GM19023 (cell line): ENCODE data around the gene STT3A.
A peak's percentile ranks its signal among the peaks of the same experiment; 100 is the strongest.

ENCODE experiments used
- ATAC-seq: cut with Tn5 transposase; IDR thresholded peaks from one replicate; pipeline ENCODE4 v1.9.1; 2021; ENCODE audit warnings: mild to moderate bottlenecking, moderate library complexity; ENCODE audit not compliant: unreplicated experiment

The STT3A gene

DNA sequence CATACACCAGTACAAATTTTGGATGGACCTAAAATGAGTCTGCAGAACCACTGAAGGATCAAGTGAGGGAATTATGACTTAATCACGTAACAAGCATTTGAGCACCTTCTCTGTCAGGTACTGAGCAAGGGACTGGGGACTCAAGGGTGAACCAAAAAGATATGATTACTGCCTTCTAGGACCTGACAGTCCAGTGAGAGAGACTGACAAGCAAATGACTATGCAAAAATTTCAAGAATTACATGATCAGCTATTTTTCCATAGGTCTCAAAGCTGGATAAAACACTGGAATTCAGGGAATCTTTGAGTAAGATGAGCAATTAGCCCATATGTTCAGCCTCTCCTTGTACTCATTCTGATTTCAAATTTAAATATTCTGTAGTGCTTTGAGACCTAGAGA is 5.2 kb upstream of the STT3A start:
- no peak for ATAC-seq

DNA sequence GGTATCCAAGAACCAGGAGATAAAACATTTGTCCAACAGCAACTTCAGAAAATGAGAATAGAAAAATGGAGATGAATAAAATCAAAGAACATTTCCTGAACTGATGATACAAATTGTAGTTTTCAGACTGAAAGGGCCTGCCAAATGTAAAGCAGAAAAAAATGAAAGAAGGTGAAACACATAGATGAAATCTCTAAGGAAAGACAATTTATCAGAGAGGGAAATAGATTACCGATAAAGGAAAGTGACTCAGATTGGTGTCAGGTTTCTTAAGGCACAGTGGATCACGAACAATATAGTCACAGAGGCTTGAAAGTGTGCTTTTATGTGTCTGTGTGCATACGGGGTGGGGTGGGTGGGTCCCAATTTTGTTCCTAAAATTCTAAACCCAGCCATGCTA is 4.1 kb upstream of the STT3A start:
- no peak for ATAC-seq

DNA sequence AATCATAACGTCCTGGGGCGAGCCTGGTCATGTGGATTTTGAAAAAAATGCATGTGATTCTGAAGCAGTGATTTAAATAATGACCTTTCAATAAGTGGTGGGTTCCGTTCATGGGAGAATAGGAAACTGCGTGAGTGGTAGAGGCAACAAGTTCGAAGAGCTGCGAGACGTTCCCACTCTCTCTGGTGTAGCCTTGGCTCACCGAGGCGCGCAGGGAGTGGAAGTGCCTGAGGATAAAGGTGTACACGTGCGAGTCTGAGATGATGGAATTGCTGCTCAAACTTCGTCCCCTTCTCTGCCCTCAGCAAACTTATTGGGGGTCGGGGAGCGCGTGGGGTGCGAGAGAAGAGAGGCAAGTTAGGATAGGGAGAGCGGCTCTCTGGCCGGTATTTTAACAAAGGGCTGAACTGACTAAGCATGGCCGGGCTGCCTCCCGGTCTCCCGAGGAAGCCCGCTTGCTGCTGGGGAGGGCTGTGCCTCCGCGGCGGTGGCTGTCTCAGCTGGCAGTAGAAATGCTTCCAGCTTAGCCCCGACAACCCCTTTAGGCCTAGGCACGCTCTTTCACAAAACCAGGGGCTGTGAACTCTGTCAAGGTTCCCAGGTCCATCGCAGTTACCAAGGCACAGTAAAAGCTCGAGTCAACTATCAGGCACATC is 875 bp upstream of the STT3A start:
- peak; percentile 16 for ATAC-seq

DNA sequence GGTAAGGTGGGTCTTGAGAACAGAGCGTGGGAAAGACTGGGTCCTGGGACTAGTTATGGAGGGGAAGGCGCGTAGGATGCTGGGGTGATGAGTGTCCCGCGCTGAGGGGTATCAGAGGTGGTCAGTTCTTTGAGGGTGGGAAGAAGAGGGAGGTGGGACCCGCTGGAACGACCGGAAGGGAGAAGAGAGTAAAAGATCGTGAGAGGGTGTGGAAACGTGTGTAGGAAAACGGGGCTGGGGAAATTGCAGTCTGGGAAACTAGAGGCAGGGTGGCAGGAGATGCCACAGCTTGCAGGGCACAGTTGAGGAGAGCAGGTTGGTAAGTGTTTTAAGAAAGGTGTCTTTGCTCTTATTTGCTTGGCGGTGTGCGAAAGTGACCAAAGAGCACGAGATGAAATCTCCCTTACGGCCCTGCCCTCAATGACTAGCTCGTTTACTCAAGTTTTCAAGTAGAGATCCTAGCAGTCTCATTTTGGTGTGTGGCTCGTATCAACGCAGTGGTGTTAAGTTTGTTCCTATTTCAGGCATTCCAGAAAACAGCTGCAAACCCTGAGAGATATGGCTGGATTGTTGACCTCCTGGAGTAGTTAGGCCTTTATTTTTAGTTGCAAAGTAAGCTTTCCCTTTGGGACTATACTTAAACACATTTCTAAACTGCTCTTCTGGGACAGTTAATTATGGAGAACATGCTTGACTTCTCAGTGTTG is 615 bp downstream of the STT3A start:
- peak; percentile 1 for ATAC-seq

DNA sequence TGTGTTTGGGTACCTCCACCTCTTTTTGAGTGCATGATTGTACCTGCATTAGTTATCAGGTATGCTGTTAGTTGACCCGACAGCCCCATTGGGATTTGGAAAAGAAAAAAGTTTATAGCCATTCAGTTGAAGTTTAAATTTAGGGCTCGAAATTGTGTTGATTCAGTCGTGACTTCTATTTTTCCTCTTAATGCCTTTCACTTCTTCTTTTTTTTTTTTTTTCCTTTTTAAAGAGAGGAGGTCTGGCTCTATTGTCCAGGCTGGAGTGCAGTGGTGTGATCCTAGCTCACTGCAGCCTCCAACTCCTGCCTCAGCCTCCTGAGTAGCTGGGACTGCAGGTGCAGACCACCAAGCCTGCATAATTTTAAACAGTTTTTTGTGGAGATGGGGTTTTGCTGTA is 2.3 kb downstream of the STT3A start:
- ATAC-seq, result no peak

DNA sequence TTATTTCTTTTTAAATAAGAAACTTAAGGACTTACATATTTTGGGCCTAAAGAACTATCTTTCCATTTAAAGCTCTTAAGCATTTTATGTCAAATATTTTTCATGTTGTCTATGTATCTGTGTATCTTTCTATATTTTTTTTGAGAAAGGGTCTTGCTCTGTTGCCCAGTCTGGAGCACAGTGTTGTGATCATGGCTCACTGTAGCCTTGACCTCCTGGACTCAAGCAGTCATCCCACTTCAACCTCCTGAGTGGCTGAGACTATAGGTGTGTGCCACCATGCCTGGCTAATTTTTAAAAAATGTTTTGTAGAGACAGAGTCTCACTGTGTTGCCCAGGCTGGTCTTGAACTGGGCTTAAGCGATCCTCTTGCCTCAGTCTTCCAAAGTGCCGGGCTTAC is 8.0 kb downstream of the STT3A start:
- no peak for ATAC-seq

DNA sequence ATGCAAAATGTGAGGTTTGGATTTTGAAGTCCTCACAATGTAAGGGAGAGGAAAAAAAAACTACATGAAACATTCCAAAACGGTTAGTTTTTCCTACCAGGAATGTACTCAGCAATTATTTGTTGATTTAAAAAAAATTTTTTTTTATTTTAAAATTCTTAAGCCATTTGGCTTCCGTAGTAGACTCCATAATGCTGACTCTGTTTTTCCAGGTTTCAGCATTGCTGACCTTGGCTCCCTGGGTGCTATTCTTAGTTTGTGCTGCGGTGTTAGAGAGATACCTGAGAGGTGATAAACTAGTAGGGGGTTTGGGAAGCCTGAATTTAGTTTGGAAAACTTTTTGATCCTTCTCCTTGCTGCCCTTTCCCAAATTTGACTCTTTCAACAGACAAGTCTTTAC is 10.6 kb downstream of the STT3A start:
- no peak for ATAC-seq

DNA sequence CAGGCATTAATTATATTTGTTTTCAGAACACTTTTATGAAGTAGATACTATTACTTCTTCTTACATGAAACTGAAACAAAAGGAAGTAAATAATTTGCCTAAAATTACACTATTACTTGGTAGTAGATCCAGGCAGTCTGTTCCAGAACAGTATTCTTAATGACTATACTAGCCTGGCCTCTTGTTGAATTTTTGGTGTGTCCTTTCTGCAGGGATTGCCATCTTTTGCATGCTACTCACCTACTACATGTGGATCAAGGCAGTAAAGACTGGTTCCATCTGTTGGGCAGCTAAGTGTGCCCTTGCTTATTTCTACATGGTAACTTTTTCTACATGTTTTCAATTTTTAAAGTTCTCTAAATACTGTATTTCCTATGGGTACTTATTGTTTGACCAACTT is 12.8 kb downstream of the STT3A start:
- no peak for ATAC-seq

DNA sequence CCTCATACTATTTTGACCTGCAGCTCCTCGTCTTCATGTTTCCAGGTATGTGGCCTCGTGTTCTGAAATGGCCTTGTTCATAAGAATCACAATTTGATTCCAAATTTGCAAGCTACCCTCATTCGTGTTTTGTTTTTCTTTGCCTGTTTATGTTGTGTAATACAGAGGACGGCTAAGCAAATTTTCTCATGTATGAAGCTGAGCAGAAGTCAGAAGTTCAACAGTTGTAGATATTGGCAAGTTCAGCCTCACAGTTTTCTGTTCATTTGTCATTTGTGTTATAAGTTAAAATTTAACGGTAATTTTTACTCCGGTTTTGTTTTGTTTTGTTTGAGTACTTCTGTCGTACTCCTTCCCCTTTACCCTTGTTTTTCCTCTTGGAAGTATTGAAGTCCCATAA is 16.9 kb downstream of the STT3A start:
- ATAC-seq, result no peak

DNA sequence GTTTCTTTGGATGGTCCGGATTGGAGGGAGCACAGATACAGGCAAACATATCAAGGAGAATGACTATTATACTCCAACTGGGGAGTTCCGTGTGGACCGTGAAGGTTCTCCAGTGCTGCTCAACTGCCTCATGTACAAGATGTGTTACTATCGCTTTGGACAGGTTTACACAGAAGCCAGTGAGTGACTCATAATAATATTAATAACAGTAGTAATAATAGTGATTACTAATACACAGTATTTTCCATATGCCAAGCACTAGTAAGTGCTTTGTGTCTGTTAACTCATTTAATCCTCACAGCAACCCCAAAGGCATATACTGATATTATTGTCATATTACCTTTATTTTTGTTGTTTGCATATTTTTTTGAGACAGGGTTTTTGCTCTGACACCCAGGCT is 25.7 kb downstream of the STT3A start:
- ATAC-seq, result no peak

DNA sequence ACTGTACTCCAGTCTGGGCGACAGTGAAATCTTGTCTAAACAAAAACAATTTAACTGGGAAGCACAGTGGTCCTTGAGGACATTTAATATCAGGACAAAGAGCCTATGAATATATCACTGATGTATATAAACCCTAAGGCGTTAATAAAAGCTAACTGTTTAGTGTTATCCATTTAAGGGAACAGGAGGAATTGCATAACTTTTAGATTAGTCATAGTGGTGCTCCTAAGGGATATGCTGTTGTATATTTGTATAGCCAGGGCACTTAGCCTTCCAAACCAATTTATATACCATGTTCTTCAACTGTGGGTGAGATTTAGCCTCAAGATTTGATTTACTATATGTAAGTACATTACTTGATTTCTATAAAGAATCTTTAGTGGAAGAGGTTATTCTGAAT is 29.3 kb downstream of the STT3A start:
- ATAC-seq, result no peak

DNA sequence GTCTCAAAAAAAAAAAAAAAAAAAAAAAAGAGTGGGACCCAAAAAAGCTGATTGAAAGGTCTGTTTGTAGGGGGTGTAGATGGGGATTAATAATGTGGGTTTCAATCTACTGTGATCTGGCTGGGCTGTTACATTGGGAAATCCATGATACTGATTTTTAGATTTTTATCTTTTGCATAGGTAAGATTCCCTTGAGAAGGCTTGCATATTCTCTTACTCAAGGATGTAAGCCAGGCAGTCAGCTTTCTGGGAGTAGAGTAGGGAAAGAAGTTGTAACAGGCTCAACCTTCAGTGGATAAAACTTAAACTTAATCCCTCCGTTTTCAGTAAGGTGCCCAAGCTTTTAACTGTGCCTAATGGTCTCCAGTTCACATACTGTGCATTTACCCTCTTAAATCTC is 30.4 kb downstream of the STT3A start:
- ATAC-seq, result no peak

DNA sequence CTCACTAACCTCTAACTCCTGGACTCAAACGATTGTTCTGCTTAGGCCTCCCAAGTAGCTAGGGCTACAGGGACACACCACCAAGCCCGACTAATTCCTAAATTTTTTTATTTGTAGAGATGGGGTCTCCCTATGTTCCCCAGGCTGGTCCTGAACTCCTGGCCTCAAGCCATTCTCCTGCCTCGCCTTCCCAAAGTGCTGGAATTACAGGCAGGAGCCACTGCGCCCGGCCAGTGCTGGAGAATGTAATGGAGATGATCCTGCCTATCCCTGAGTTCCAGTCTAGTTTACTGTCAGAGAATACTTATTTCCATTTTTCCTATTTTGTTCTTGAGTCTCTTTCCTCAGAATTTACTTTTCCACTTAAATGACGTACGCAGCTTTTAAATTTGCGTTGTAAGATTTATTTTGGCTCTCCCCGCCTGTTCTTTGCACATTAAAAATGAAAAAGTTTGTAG is 32.1 kb downstream of the STT3A start, which contains the start of gene CHEK1:
TSS of gene CHEK1 (plus strand) at position 408 of the 458 bp plus-strand sequence. CDS start 1,606 bp downstream, outside the sequence.
- ATAC-seq, result no peak

DNA sequence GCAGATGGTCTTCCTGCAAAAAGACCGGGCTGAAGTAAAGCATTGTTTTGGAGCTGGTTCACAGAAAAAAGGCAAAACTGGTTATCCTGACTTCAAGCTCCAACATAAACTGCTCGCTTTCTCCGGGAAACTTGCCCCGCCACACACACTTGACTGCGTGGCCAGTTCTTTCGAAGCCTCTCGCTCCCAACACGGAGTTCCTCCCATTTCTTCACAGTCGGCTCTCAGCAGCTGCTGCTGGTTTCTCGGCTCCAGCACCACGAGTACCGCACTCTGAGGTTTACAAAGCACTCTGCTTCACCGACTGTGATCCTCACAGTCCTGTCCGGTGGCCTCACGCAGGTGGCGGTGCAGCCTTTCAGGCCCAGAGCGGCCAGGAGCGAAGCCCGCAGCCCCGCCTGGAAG is 32.6 kb downstream of the STT3A start:
- ATAC-seq, result peak; percentile 32

DNA sequence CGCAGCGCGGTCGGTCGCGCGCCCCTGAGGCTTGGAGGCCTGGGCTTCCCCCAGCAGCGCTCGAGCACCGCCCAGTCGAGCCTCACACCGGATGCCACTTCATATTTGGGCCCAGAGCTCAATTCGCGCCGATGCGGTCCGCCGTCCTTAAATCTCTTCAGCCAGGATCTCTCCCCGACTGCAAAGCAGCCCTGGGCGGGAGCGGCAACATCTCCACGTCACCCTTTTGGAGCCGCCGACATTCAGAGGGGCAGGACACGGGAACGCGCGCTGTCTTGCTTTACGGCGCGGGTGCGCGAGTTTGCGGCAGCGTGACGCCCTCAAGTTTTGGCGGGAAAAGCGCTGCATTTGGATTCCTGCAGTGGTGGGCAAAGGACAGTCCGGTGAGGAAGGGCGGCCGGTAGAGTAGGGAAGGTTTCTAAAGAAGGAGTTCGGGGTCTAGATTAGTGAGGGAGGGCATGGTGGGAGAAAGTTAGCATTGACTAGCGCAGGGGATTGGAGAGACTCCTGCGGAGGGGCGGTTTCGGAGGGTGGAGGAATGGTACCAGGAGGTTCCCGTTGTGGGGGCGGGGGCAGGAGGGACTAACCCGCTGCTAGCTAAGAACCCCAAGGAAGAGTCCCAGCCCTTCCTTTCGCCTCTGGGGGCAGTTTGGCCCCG is 33.1 kb downstream of the STT3A start:
- ATAC-seq, result peak; percentile 93

DNA sequence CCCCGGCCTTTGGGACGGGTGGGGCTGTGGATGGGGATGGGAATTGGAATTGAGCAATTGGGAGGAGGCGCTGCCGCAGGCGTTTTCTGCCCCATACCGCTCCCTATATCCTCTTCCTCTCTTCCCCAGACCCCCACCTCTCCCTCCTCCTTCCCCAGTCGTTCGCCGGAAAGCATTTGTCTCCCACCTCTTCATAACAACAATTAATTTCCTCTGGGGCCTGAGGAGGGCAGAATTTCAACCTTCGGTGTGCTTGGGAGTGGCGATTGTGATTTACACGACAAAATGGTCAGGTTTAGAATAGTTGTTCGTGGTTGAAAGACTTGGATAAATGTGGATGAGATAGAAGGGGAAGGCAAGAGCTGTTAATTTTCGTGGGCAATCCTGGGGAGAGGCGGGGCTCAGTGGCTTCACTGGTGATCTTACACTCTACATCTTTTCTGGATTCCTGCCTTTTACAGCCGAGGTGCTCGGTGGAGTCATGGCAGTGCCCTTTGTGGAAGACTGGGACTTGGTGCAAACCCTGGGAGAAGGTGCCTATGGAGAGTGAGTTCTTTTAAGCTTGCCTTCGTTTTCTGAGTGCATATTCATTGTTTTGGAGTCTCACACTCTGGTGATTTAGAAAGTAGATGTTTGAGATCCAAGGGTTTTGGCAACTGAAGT is 33.8 kb downstream of the STT3A start:
- peak; percentile 26 for ATAC-seq

DNA sequence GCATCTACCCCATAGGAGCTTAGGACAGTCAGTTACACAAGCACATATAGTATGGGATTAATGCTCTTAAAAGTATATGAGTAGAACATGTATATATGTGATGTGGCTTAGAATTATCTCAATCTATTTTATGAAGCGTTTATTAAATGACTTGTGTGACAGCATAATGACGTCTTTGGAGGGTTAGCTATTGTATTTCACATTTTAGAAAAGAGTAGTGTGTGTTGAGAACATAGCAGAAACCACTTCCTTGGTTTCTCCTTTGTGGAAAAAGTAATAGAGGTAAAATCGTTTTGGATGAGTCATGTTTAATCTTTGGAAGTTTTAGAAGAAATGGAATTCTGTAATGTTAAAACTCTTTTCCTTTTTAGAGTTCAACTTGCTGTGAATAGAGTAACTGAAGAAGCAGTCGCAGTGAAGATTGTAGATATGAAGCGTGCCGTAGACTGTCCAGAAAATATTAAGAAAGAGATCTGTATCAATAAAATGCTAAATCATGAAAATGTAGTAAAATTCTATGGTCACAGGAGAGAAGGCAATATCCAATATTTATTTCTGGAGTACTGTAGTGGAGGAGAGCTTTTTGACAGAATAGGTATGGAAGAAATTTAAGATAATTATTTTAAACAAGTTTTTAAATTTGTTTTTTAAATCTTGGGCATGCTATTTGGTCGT is 34.7 kb downstream of the STT3A start:
- ATAC-seq, result no peak

DNA sequence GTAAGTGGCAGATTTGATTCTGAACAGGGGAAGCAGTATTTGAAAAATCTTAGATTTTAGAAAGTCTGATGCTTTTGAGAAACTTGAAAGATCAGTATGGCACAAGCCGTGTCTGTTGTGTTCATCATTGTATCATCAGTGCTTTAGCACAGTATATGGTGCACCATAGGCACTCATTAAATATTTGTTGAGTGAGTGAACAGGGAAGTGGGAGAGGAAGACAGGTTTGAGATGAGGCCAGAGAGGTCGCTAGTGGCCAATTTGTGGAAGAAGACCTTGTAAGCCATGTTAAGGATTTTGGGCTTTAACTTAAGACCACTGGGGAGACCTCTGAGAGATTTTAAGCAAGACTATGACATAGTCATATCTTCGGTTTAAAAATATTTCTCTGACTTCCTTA is 45.2 kb downstream of the STT3A start:
- ATAC-seq, result no peak

DNA sequence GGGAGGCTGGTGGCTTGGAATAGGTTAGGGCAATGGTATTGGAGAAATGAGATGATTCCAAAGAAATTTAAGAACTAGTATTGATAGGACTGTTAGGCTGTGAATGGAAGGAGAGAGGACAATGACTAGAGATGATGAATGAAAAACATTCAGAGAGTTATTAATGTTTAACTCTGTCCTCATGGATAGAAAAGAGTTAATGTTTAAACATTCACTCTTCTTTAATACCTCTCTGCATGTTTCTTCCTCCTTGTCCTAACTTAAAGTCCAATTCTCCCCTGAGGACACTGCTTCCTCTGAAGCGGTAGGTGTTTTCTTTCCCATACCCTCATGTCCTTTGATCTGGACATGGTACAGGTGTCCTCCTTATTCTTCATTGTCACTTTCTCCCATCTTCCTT is 45.7 kb downstream of the STT3A start:
- no peak for ATAC-seq

DNA sequence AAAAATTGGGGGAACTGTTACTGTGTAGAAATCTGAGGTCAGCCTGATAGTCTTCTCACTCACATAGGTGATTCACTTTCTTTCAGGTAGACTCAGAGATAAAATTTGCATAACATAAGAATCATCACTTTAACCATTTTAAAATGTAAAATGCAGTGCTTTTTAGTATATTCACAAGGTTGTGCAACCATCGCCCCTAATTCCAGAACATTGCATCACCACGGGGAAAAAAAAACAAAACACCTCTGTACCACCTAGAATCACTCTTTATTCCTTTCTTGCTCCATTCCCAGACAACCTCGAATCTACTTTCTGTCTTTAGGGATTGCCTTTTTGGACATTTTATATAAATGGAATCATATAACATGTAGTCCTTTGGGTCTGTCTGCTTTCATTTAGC is 53.2 kb downstream of the STT3A start:
- ATAC-seq, result no peak
